HepG2 (cell line): Measurements from ENCODE around the gene SMIM41. TPM values are rescaled to one million over a fixed set of nuclear protein-coding genes. Genes with fewer than 3 reads are reported as not detected.

Experiments
- ATF6 ChIP-seq: sonication (generic); formaldehyde crosslinking; conservative IDR thresholded peaks from 2 replicates; pipeline ENCODE4 v1.4.0; 2020; ENCODE audit warnings: missing genetic modification reagents
- CSRNP2 ChIP-seq: sonication (generic); formaldehyde crosslinking; conservative IDR thresholded peaks from 2 replicates; pipeline ENCODE4 v1.8.0; 2022; ENCODE audit warnings: low read depth, missing genetic modification reagents
- DRAP1 ChIP-seq: IDR thresholded peaks from 2 replicates; pipeline ENCODE4 v1.6.1; 2016; ENCODE audit warnings: missing genetic modification reagents, missing compliant biosample characterization
- KLF13 ChIP-seq: sonication (generic); formaldehyde crosslinking; IDR thresholded peaks from 2 replicates; pipeline ENCODE4 v1.4.0; 2020; ENCODE audit warnings: mild to moderate bottlenecking, missing genetic modification reagents
- MEF2D ChIP-seq: sonication (generic); formaldehyde crosslinking; IDR thresholded peaks from 2 replicates; pipeline ENCODE4 v1.5.1; 2020; ENCODE audit warnings: mild to moderate bottlenecking, missing genetic modification reagents
- MXD3 ChIP-seq: IDR thresholded peaks from 2 replicates; pipeline ENCODE4 v1.6.1; 2016; ENCODE audit warnings: mild to moderate bottlenecking, missing biosample characterization, missing genetic modification reagents
- NAIF1 ChIP-seq: sonication (generic); formaldehyde crosslinking; IDR thresholded peaks from 2 replicates; pipeline ENCODE4 v1.5.0; 2020; ENCODE audit warnings: mild to moderate bottlenecking, missing genetic modification reagents, borderline replicate concordance
- NFIC ChIP-seq: IDR thresholded peaks from 2 replicates; pipeline ENCODE4 v1.6.1; 2012; ENCODE audit warnings: mild to moderate bottlenecking, low read length, inconsistent platforms
- NR2F1 ChIP-seq, 2 experiments: fragments of 450-650 bp in 1 of 2; formaldehyde crosslinking in 1 of 2; IDR thresholded peaks; 2 replicates each; pipeline versions ENCODE4 v1.5.0 to v1.6.1; 2016 to 2020; ENCODE audit warnings: mild to moderate bottlenecking in 1 of 2, missing compliant biosample characterization in 1 of 2, missing genetic modification reagents in 1 of 2, moderate library complexity in 1 of 2
- PAWR ChIP-seq: sonication (generic); formaldehyde crosslinking; IDR thresholded peaks from 2 replicates; pipeline ENCODE4 v1.4.0; 2020; ENCODE audit warnings: missing genetic modification reagents, mild to moderate bottlenecking, borderline replicate concordance
- TFDP2 ChIP-seq: sonication (generic); formaldehyde crosslinking; IDR thresholded peaks from 2 replicates; pipeline ENCODE4 v1.4.0; 2020; ENCODE audit warnings: missing genetic modification reagents
- ZNF407 ChIP-seq: sonication (generic); formaldehyde crosslinking; IDR thresholded peaks from one replicate; pipeline ENCODE4 v1.5.1; 2020; ENCODE audit warnings: mild to moderate bottlenecking, missing genetic modification reagents; ENCODE audit errors: not compliant biosample characterization
- polyA plus RNA-seq, 8 experiments: library from polyadenylated mRNA; depleted of rRNA in 3 of 8; stranded (reverse) in 7 of 8; unstranded in 1 of 8; fragments of >200 nt; fragmentation: Illumina TruSeq in 4 of 8; extraction: Trizol in 4 of 8; gene quantifications; 2 replicates each; pipeline versions ENCODE4 v1.2.1 to v1.2.3, GENCODE V29; 2011 to 2016; ENCODE audit warnings: low read depth in 4 of 8, missing spikeins in 1 of 8, mixed read lengths in 1 of 8; ENCODE audit not compliant: insufficient read depth in 1 of 8
- total RNA-seq, 5 experiments: library from RNA; depleted of rRNA; stranded (reverse); fragments of >200 nt; fragmentation: Illumina TruSeq; extraction: Trizol; gene quantifications; 2 replicates each; pipeline ENCODE4 v1.2.3, GENCODE V29; 2016; ENCODE audit warnings: low read depth in 1 of 5

SMIM41 gene
- total and polyA plus RNA-seq, 2 of the 13 experiments (the other 11 are each of a cell fraction or from before 2014, with no cell fraction given): not detected

- TF ChIP-seq ZNF407 (no peak), KLF13 (CRISPR knock-in tag) (no peak), NFIC (no peak), DRAP1 (no peak), CSRNP2 (CRISPR knock-in tag) (no peak), TFDP2 (CRISPR knock-in tag) (no peak), ATF6 (no peak), NAIF1 (CRISPR knock-in tag) (no peak), MEF2D (CRISPR knock-in tag) (peak; percentile 92), PAWR (no peak), NR2F1 (CRISPR knock-in tag; IDR thresholded peaks at IDR 0.05) (peak in 1 of 2 experiments; percentile 73; a peak in 2 of 4 replicates), MXD3 (CRISPR knock-in tag) (no peak)
Observed at GRCh38 chr12:52082026-52082668, 2.6 kb downstream of the SMIM41 start (continued).
